Ovary (tissue), 9 donors: Measurements from ENCODE around the gene RTN3. TPM values are rescaled to one million over a fixed set of nuclear protein-coding genes. Genes with fewer than 3 reads are reported as not detected.

Experiments
- DNase-seq, 5 donors: peaks; one replicate each; pipeline ENCODE4 v3.0.0-alpha.2; 2019 to 2020
- H3K27ac ChIP-seq, 2 donors: fragments of 200-600 bp; one replicate each; pipeline versions ENCODE4 v1.5.1 to v1.8.0; 2019 to 2022
- H3K27me3 ChIP-seq: fragments of 200-600 bp; one replicate; pipeline ENCODE4 v1.8.0; 2022
- H3K36me3 ChIP-seq: fragments of 200-600 bp; sonication (generic); one replicate; pipeline ENCODE4 v1.5.1; 2019
- H3K4me1 ChIP-seq: one replicate; pipeline ENCODE4 v1.8.1; 2013; ENCODE audit warnings: mild to moderate bottlenecking, moderate library complexity; ENCODE audit not compliant: insufficient read depth
- H3K4me3 ChIP-seq: fragments of 200-600 bp; sonication (generic); one replicate; pipeline ENCODE4 v1.5.1; 2017
- H3K9me3 ChIP-seq, 2 donors: fragments of 200-600 bp in 1 of 2; sonication (generic) in 1 of 2; one replicate each; pipeline versions ENCODE4 v1.5.1 to v1.8.1; 2013 to 2019; ENCODE audit warnings: mild to moderate bottlenecking in 1 of 2, moderate library complexity in 1 of 2
- EP300 ChIP-seq: sonication (generic); formaldehyde crosslinking; IDR thresholded peaks from one replicate; pipeline ENCODE4 v1.6.1; 2017; ENCODE audit warnings: antibody characterized with exemption
- POLR2A ChIP-seq: fragments of 450-650 bp; IDR thresholded peaks from one replicate; pipeline ENCODE4 v1.6.1; 2017; ENCODE audit warnings: antibody characterized with exemption, mild to moderate bottlenecking, moderate library complexity
- WGBS, 3 donors: extraction: QIAGEN DNeasy Blood & Tissue Kit in 1 of 3; methylation state at CpG; one replicate each; pipeline versions ENCODE4 v1.1.5 to v1.1.7; 2013 to 2017; 5-methylcytosine and 5-hydroxymethylcytosine counted together
- intact Hi-C, 4 donors: fragments of 100-400 bp; cut with DNase I; formaldehyde crosslinking; loops; one replicate each; pipeline versions ENCODE4 v1.11.0 to v1.15.1; 2022 to 2023
- polyA plus RNA-seq, 2 donors: library from polyadenylated mRNA; stranded (reverse); fragments of 200-250 nt in 1 of 2; fragments of 350-450 nt in 1 of 2; fragmentation: Illumina TruSeq in 1 of 2; extraction: RNeasy Lipid Tissue Mini Kit (QIAGEN cat#74804) in 1 of 2; gene quantifications; one replicate each; pipeline ENCODE4 v1.2.3, GENCODE V29; 2013 to 2014
- total RNA-seq, 7 donors: library from RNA; depleted of rRNA in 2 of 7; stranded (reverse); fragments of >200 nt in 2 of 7; fragmentation: NEBNext Ultra II Directional in 3 of 7; extraction: Animal tissue kit (Norgen Biotek cat#: 25700) in 3 of 7; gene quantifications; one replicate each; pipeline versions ENCODE4 v1.1.0 to v1.2.4, GENCODE V29; 2016 to 2023
- TF ChIP-seq, protein P1 (sequence below), 3 donors: fragments of 450-650 bp in 2 of 3; fragments of 200-600 bp in 1 of 3; IDR thresholded peaks; one replicate each; pipeline versions ENCODE4 v1.5.1 to v1.8.0; 2016 to 2022; ENCODE audit warnings: antibody characterized with exemption in 3 of 3, mild to moderate bottlenecking in 1 of 3
- donor health status: DM: no; HTN: no; CAD: no; lungs with moderate emphysema.
- donor health status: DM: no; HTN: no; CAD: no.
- donor health status: Bipolar disorder and iron deficiency.
- donor health status: DM: yes; HTN: yes; CAD: no.
- donor health status: DM: no; HTN: no; CAD: no.
- donor health status: DM: yes; HTN: yes; CAD: no.

Gene RTN3
- total and polyA plus RNA-seq, 9 donors = 49.5 to 142 (median 64.1) TPM

GRCh38 chr11:63708764-63709163 lies 27.5 kb downstream of the RTN3 start:
- WGBS, 3 donors = 74 to 80% (median 77%) methylated on average over 1 of the region's 1 CpG
- peaks cover 5% of the 10 kb centered on the region for H3K4me1 ChIP-seq
- no peak overlapping the region for H3K27ac ChIP-seq
- no peaks in the 10 kb centered on the region for H3K27me3 ChIP-seq
- no peaks in the 10 kb centered on the region for H3K36me3 ChIP-seq
- DNase-seq = no peak
- TF ChIP-seq, protein P1, sequence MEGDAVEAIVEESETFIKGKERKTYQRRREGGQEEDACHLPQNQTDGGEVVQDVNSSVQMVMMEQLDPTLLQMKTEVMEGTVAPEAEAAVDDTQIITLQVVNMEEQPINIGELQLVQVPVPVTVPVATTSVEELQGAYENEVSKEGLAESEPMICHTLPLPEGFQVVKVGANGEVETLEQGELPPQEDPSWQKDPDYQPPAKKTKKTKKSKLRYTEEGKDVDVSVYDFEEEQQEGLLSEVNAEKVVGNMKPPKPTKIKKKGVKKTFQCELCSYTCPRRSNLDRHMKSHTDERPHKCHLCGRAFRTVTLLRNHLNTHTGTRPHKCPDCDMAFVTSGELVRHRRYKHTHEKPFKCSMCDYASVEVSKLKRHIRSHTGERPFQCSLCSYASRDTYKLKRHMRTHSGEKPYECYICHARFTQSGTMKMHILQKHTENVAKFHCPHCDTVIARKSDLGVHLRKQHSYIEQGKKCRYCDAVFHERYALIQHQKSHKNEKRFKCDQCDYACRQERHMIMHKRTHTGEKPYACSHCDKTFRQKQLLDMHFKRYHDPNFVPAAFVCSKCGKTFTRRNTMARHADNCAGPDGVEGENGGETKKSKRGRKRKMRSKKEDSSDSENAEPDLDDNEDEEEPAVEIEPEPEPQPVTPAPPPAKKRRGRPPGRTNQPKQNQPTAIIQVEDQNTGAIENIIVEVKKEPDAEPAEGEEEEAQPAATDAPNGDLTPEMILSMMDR (IDR thresholded peaks at IDR 0.05) = no peak
- TF ChIP-seq POLR2A (no peak), EP300 (no peak)
- intact Hi-C loops = no loop called here
- H3K4me3 ChIP-seq = no peak overlapping the region
- no peaks in the 10 kb centered on the region for H3K9me3 ChIP-seq

DNA sequence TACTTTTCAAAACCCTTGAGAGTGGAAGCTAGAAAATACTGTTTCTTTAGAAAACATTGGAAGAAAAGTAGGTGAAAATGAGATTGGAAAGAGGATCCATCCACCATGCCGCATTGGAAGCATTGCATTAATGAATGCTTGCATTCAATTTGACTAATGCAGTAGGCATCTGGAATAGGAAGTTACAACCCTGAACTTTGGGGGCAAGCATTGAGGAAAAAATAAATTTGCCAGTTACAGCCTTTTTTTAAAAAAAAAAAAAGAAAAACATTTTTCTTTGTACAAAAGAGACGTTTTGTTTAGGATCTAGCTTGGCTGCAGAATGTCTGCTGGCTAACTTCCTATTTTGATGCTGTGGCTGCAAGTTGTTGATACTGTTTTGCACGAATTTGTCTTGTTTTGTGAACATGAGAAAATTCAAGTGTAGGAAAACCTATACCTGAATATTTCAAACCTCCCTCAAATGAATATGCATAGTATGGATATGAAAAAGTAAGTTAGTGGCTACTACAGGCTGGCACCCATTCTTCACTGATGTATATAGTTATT lies 28.1 kb downstream of the RTN3 start:
- H3K27me3 ChIP-seq = no peaks in the 10 kb centered on the region
- no peaks in the 10 kb centered on the region for H3K36me3 ChIP-seq
- H3K4me3 ChIP-seq = no peak overlapping the region
- no peaks in the 10 kb centered on the region for H3K9me3 ChIP-seq
- 11 to 20% (median 12%) methylated on average over 3 of the region's 3 CpGs for WGBS, 3 donors
- intact Hi-C loops = no loop called here
- TF ChIP-seq EP300 (no peak), POLR2A (no peak)
- TF ChIP-seq, protein P1 (IDR thresholded peaks at IDR 0.05) = no peak
- no peak for DNase-seq
- H3K4me1 ChIP-seq = peaks cover 5% of the 10 kb centered on the region
- no peak overlapping the region for H3K27ac ChIP-seq

GRCh38 chr11:63710476-63711217 lies 29.3 kb downstream of the RTN3 start:
- Histone ChIP-seq H3K9me3 (no peaks in the 10 kb centered on the region), H3K4me3 (no peak overlapping the region), H3K36me3 (no peaks in the 10 kb centered on the region), H3K27me3 (no peaks in the 10 kb centered on the region), H3K27ac (no peak overlapping the region), H3K4me1 (peaks cover 3% of the 10 kb centered on the region)
- WGBS, 3 donors = 21 to 27% (median 24%) methylated on average over 11 of the region's 11 CpGs
- intact Hi-C loops = no loop called here
- peak in 1 of 5 donors; percentile 29 for DNase-seq
- TF ChIP-seq POLR2A = no peak
- TF ChIP-seq, protein P1 (IDR thresholded peaks at IDR 0.05) = no peak
- TF ChIP-seq EP300 = no peak

GRCh38 chr11:63711838-63712237 lies 30.5 kb downstream of the RTN3 start:
- H3K27ac ChIP-seq = no peak overlapping the region
- 92 to 94% (median 93%) methylated on average over 6 of the region's 6 CpGs for WGBS, 3 donors
- TF ChIP-seq EP300 (no peak), POLR2A (no peak)
- TF ChIP-seq, protein P1 (IDR thresholded peaks at IDR 0.05) = no peak
- DNase-seq = no peak
- intact Hi-C loops = no loop called here
- H3K4me3 ChIP-seq = no peak overlapping the region
- peaks cover 3% of the 10 kb centered on the region for H3K4me1 ChIP-seq
- H3K36me3 ChIP-seq = no peaks in the 10 kb centered on the region
- H3K9me3 ChIP-seq = no peaks in the 10 kb centered on the region
- H3K27me3 ChIP-seq = no peaks in the 10 kb centered on the region
